ENCODE results near the gene SLC22A12.

SLC22A12 gene

GRCh38 chr11:64564947-64565889 lies 25.8 kb upstream of the SLC22A12 start:
- TF ChIP-seq REST (IDR thresholded peaks at IDR 0.05; ENCODE audit: low read depth) (no peak), CEBPB (IDR thresholded peaks at IDR 0.05) (no peak), YY1 (IDR thresholded peaks at IDR 0.05; ENCODE audit: low read depth) (no peak), TAF1 (IDR thresholded peaks at IDR 0.05; ENCODE audit: low read depth) (no peak), USF1 (IDR thresholded peaks at IDR 0.05) (no peak), MAX (IDR thresholded peaks at IDR 0.05) (no peak), CREB1 (IDR thresholded peaks at IDR 0.05; ENCODE audit: low read depth) (no peak), TCF12 (IDR thresholded peaks at IDR 0.05; ENCODE audit: low read depth) (no peak), NFIC (IDR thresholded peaks at IDR 0.05) (no peak), TEAD4 (IDR thresholded peaks at IDR 0.05) (no peak), ZBTB7A (IDR thresholded peaks at IDR 0.05; ENCODE audit: low read depth) (no peak), RAD21 (IDR thresholded peaks at IDR 0.05; ENCODE audit: low read depth) (no peak), EP300 (IDR thresholded peaks at IDR 0.05; ENCODE audit: borderline replicate concordance) (no peak), FOXM1 (IDR thresholded peaks at IDR 0.05; ENCODE audit: borderline replicate concordance, low read depth) (no peak)

GRCh38 chr11:64566042-64566914 lies 24.7 kb upstream of the SLC22A12 start:
- TF ChIP-seq TCF12 (IDR thresholded peaks at IDR 0.05; ENCODE audit: low read depth) = no peak
- TF ChIP-seq MAX (IDR thresholded peaks at IDR 0.05) = no peak
- peak; percentile 80 for TF ChIP-seq CEBPB (IDR thresholded peaks at IDR 0.05)
- TF ChIP-seq USF1 (IDR thresholded peaks at IDR 0.05) = peak; percentile 84

- no peak for TF ChIP-seq TCF12 (IDR thresholded peaks at IDR 0.05; ENCODE audit: low read depth)
- TF ChIP-seq CEBPB (IDR thresholded peaks at IDR 0.05) = no peak
- TF ChIP-seq EP300 (IDR thresholded peaks at IDR 0.05; ENCODE audit: borderline replicate concordance) = no peak
- no peak for TF ChIP-seq CREB1 (IDR thresholded peaks at IDR 0.05; ENCODE audit: low read depth)
- TF ChIP-seq FOXM1 (IDR thresholded peaks at IDR 0.05; ENCODE audit: borderline replicate concordance, low read depth) = no peak
- TF ChIP-seq REST (IDR thresholded peaks at IDR 0.05; ENCODE audit: low read depth) = no peak
- no peak for TF ChIP-seq TAF1 (IDR thresholded peaks at IDR 0.05; ENCODE audit: low read depth)
- no peak for TF ChIP-seq EGR1 (IDR thresholded peaks at IDR 0.05)
- TF ChIP-seq USF1 (IDR thresholded peaks at IDR 0.05) = no peak
- no peak for TF ChIP-seq TEAD4 (IDR thresholded peaks at IDR 0.05)
- no peak for TF ChIP-seq RAD21 (IDR thresholded peaks at IDR 0.05; ENCODE audit: low read depth)
- TF ChIP-seq ZBTB7A (IDR thresholded peaks at IDR 0.05; ENCODE audit: low read depth) = no peak
- TF ChIP-seq MAX (IDR thresholded peaks at IDR 0.05) = no peak
- TF ChIP-seq NFIC (IDR thresholded peaks at IDR 0.05) = no peak
- no peak for TF ChIP-seq YY1 (IDR thresholded peaks at IDR 0.05; ENCODE audit: low read depth)
Measured at GRCh38 chr11:64566915-64567891, 23.8 kb upstream of the SLC22A12 start.
